Neural cell (in vitro differentiated cells): Measurements from ENCODE around the gene COL4A4. TPM values are rescaled to one million over a fixed set of nuclear protein-coding genes. Genes with fewer than 3 reads are reported as not detected.

Experiments used
- H2AFZ ChIP-seq: fragments of 200-600, 300-800 bp; sonication (generic), shearing (Covaris generic); 2 replicates; pipeline ENCODE4 v1.6.0; 2014; ENCODE audit warnings: low read depth, mild to moderate bottlenecking, antibody characterized with exemption, low read length, moderate library complexity
- H3F3A ChIP-seq: fragments of 200-600 bp; shearing (Covaris generic); 2 replicates; pipeline ENCODE4 v1.6.1; 2016; ENCODE audit warnings: mild to moderate bottlenecking, moderate library complexity, mixed read lengths, antibody characterized with exemption, low read length; ENCODE audit not compliant: insufficient read depth, poor library complexity, severe bottlenecking
- H3K27ac ChIP-seq: fragments of 200-600, 300-800 bp; sonication (generic), shearing (Covaris generic); 2 replicates; pipeline ENCODE4 v1.5.1; 2014; ENCODE audit warnings: mild to moderate bottlenecking, low read length, moderate library complexity
- H3K27me3 ChIP-seq: fragments of 300-800, 200-600 bp; sonication (generic), shearing (Covaris generic); 2 replicates; pipeline ENCODE4 v1.6.0; 2014; ENCODE audit warnings: mild to moderate bottlenecking, low read depth, low read length, moderate library complexity; ENCODE audit not compliant: insufficient read depth
- H3K36me3 ChIP-seq: fragments of 300-800, 200-600 bp; sonication (generic), shearing (Covaris generic); 2 replicates; pipeline ENCODE4 v1.5.1; 2014; ENCODE audit warnings: mild to moderate bottlenecking, antibody characterized with exemption, low read length, moderate library complexity; ENCODE audit not compliant: insufficient read depth
- H3K4me2 ChIP-seq: fragments of 300-800, 200-600 bp; sonication (generic), shearing (Covaris generic); 2 replicates; pipeline ENCODE4 v1.6.0; 2014; ENCODE audit warnings: mild to moderate bottlenecking, low read length
- H3K4me3 ChIP-seq: fragments of 300-800, 200-600 bp; sonication (generic), shearing (Covaris generic); 2 replicates; pipeline ENCODE4 v1.5.1; 2014; ENCODE audit warnings: mild to moderate bottlenecking, low read length, moderate library complexity
- H3K79me2 ChIP-seq: fragments of 200-600 bp; shearing (Covaris generic); replicated peaks from 2 replicates; pipeline ENCODE4 v1.6.0; 2014; ENCODE audit warnings: mild to moderate bottlenecking, low read length, moderate library complexity; ENCODE audit not compliant: insufficient read depth
- H3K9ac ChIP-seq: fragments of 300-800, 200-600 bp; sonication (generic), shearing (Covaris generic); 2 replicates; pipeline ENCODE4 v1.6.1; 2016; ENCODE audit warnings: mild to moderate bottlenecking, low read length, mixed read lengths
- H3K9me2 ChIP-seq: fragments of 200-600 bp; shearing (Covaris generic); 2 replicates; pipeline ENCODE4 v1.6.1; 2016; ENCODE audit warnings: mild to moderate bottlenecking, low read length, mixed read lengths; ENCODE audit not compliant: insufficient read depth
- H3K9me3 ChIP-seq: fragments of 200-600, 300-800 bp; sonication (generic), shearing (Covaris generic); 2 replicates; pipeline ENCODE4 v1.6.1; 2016; ENCODE audit warnings: mild to moderate bottlenecking, mixed run types, low read length, moderate library complexity, mixed read lengths
- H4K20me1 ChIP-seq: fragments of 200-600 bp; shearing (Covaris generic); 2 replicates; pipeline ENCODE4 v1.6.1; 2016; ENCODE audit warnings: mild to moderate bottlenecking, mixed run types; ENCODE audit not compliant: insufficient read depth
- CTCF ChIP-seq: fragments of 450-650 bp; IDR thresholded peaks from 2 replicates; pipeline ENCODE4 v1.5.1; 2014; ENCODE audit warnings: antibody characterized with exemption, mild to moderate bottlenecking, moderate library complexity; ENCODE audit not compliant: poor library complexity, severe bottlenecking
- EP300 ChIP-seq: fragments of 450-650 bp; conservative IDR thresholded peaks from 2 replicates; pipeline ENCODE4 v1.6.1; 2014; ENCODE audit warnings: antibody characterized with exemption, mild to moderate bottlenecking, moderate library complexity; ENCODE audit not compliant: poor library complexity, severe bottlenecking
- EZH2 ChIP-seq: fragments of 200-600, 300-800 bp; shearing (Covaris generic), sonication (generic); IDR thresholded peaks from 2 replicates; pipeline ENCODE4 v1.6.1; 2014; ENCODE audit warnings: antibody characterized with exemption, low read length, borderline replicate concordance, mild to moderate bottlenecking; ENCODE audit not compliant: insufficient read depth, poor library complexity, severe bottlenecking
- MXI1 ChIP-seq: fragments of 450-650 bp; conservative IDR thresholded peaks from 2 replicates; pipeline ENCODE4 v1.6.1; 2014; ENCODE audit warnings: antibody characterized with exemption, mild to moderate bottlenecking; ENCODE audit not compliant: poor library complexity, severe bottlenecking
- POLR2AphosphoS5 ChIP-seq: IDR thresholded peaks from 2 replicates; pipeline ENCODE4 v1.6.1; 2012
- RAD21 ChIP-seq: fragments of 450-650 bp; conservative IDR thresholded peaks from 2 replicates; pipeline ENCODE4 v1.6.1; 2014; ENCODE audit warnings: antibody characterized with exemption, mild to moderate bottlenecking, moderate library complexity
- SMC3 ChIP-seq: fragments of 450-650 bp; conservative IDR thresholded peaks from 2 replicates; pipeline ENCODE4 v1.6.1; 2014; ENCODE audit warnings: antibody characterized with exemption, mild to moderate bottlenecking, moderate library complexity; ENCODE audit not compliant: poor library complexity
- TAF1 ChIP-seq: IDR thresholded peaks from 2 replicates; pipeline ENCODE4 v1.6.1; 2012; ENCODE audit warnings: low read depth
- polyA plus RNA-seq: library from polyadenylated mRNA; depleted of rRNA; stranded (reverse); fragments of >200 nt; gene quantifications from 2 replicates; pipeline ENCODE4 v1.2.3, GENCODE V29; 2014
- TF ChIP-seq, protein P1 (sequence below): IDR thresholded peaks from 2 replicates; pipeline ENCODE4 v1.6.1; 2012; ENCODE audit warnings: borderline replicate concordance

The COL4A4 gene
- polyA plus RNA-seq, 1 donor from 2014 or later: 0.35 TPM

GRCh38 chr2:227098162-227098515 is 65.9 kb downstream of the COL4A4 start:
- TF ChIP-seq RAD21 (no peak), EP300 (no peak), MXI1 (no peak), SMC3 (no peak), CTCF (no peak), EZH2 (no peak), TAF1 (no peak), POLR2AphosphoS5 (no peak)
- TF ChIP-seq, protein P1, sequence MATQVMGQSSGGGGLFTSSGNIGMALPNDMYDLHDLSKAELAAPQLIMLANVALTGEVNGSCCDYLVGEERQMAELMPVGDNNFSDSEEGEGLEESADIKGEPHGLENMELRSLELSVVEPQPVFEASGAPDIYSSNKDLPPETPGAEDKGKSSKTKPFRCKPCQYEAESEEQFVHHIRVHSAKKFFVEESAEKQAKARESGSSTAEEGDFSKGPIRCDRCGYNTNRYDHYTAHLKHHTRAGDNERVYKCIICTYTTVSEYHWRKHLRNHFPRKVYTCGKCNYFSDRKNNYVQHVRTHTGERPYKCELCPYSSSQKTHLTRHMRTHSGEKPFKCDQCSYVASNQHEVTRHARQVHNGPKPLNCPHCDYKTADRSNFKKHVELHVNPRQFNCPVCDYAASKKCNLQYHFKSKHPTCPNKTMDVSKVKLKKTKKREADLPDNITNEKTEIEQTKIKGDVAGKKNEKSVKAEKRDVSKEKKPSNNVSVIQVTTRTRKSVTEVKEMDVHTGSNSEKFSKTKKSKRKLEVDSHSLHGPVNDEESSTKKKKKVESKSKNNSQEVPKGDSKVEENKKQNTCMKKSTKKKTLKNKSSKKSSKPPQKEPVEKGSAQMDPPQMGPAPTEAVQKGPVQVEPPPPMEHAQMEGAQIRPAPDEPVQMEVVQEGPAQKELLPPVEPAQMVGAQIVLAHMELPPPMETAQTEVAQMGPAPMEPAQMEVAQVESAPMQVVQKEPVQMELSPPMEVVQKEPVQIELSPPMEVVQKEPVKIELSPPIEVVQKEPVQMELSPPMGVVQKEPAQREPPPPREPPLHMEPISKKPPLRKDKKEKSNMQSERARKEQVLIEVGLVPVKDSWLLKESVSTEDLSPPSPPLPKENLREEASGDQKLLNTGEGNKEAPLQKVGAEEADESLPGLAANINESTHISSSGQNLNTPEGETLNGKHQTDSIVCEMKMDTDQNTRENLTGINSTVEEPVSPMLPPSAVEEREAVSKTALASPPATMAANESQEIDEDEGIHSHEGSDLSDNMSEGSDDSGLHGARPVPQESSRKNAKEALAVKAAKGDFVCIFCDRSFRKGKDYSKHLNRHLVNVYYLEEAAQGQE: no peak
- Histone ChIP-seq H3K9me3 (no peaks in the 10 kb centered on the region), H3K9me2 (no peaks in the 10 kb centered on the region), H3K27ac (no peak overlapping the region), H3K4me3 (no peak overlapping the region), H3K36me3 (no peaks in the 10 kb centered on the region), H3F3A (peaks cover 3% of the 10 kb centered on the region), H4K20me1 (no peaks in the 10 kb centered on the region), H3K79me2 (no peaks in the 10 kb centered on the region), H3K4me2 (no peak overlapping the region), H3K9ac (no peak overlapping the region), H2AFZ (no peak overlapping the region), H3K27me3 (no peaks in the 10 kb centered on the region)

DNA sequence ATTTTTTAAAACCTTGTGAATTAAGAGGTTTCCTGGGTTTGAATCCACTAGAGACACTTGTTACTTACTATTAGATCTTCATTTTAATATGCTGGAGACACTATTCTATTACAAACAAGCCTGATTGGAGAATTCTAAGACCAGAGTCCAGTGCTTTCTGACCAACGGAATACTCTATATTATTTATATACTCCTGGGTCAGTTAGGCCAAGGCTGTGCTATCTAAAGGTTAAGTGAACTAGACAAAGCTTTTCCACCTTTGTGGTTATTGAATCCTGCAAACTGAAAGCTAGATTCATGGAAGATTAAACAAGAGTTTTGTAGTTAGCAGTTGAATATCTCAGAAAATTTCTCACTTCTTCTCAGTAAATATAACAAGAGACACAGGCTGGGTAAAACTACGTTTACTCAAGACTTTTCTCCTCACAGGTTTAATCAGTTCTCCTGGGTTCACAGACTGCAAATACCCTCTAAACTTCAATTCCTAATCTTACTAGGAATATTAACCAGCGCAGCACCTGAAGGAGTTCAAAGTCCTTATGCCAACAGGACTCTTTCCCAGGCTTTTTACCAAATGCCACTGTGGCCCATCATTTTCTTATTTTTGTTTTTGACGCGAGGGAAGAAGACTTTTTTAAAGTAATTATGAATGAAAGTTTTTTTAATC is 66.4 kb downstream of the COL4A4 start:
- H3K9ac ChIP-seq: no peak overlapping the region
- no peak overlapping the region for H3K4me3 ChIP-seq
- TF ChIP-seq SMC3 (no peak), TAF1 (no peak), EP300 (no peak), CTCF (no peak), POLR2AphosphoS5 (no peak), MXI1 (no peak)
- no peaks in the 10 kb centered on the region for H4K20me1 ChIP-seq
- no peaks in the 10 kb centered on the region for H3K9me3 ChIP-seq
- H3K79me2 ChIP-seq: no peaks in the 10 kb centered on the region
- no peak overlapping the region for H3K4me2 ChIP-seq
- H3F3A ChIP-seq: peaks cover 3% of the 10 kb centered on the region
- H3K27me3 ChIP-seq: no peaks in the 10 kb centered on the region
- H3K9me2 ChIP-seq: no peaks in the 10 kb centered on the region
- no peaks in the 10 kb centered on the region for H3K36me3 ChIP-seq
- no peak overlapping the region for H2AFZ ChIP-seq
- no peak overlapping the region for H3K27ac ChIP-seq
